WTC11 (cell line): ENCODE results near the gene GPC6. TPM values are rescaled to one million over a fixed set of nuclear protein-coding genes. Genes with fewer than 3 reads are reported as not detected.

Experiments
- ATAC-seq: fragments of 200-7000 bp; cut with Tn5 transposase; 2 replicates; pipeline ENCODE4 v1.10.0; 2021; ENCODE audit warnings: mild to moderate bottlenecking, moderate library complexity
- CTCF ChIA-PET: fragments of 300-600 bp; sonication (Branson Sonifier 250); formaldehyde crosslinking; loops from one replicate; lab custom pipeline; 2021; ENCODE audit warnings: antibody characterized with exemption; lab: Charles Lee
- POLR2A ChIA-PET: fragments of 350-600 bp; sonication (Branson Sonifier 250); formaldehyde crosslinking; loops from one replicate; lab custom pipeline; 2021; ENCODE audit warnings: antibody characterized with exemption; lab: Charles Lee
- DNase-seq: peaks from one replicate; pipeline ENCODE4 v3.0.0; 2021; ENCODE audit warnings: low spot score
- H3K27ac Mint-ChIP-seq: 2 replicates; pipeline ENCODE4 v1.8.0; 2021; ENCODE audit warnings: mixed read lengths
- H3K27me3 Mint-ChIP-seq: 2 replicates; pipeline ENCODE4 v1.8.0; 2021; ENCODE audit warnings: low read depth, mild to moderate bottlenecking, moderate library complexity, mixed read lengths
- H3K36me3 Mint-ChIP-seq: 2 replicates; pipeline ENCODE4 v1.8.0; 2021; ENCODE audit warnings: mixed read lengths
- H3K4me1 Mint-ChIP-seq: 2 replicates; pipeline ENCODE4 v1.8.0; 2022; ENCODE audit warnings: mixed read lengths
- H3K4me3 Mint-ChIP-seq: 2 replicates; pipeline ENCODE4 v1.8.0; 2021; ENCODE audit warnings: mild to moderate bottlenecking, moderate library complexity, mixed read lengths
- H3K9me3 Mint-ChIP-seq: 2 replicates; pipeline ENCODE4 v1.8.0; 2021; ENCODE audit warnings: mixed read lengths
- CBFB ChIP-seq: sonication (generic); formaldehyde crosslinking; IDR thresholded peaks from 2 replicates; pipeline ENCODE4 v1.8.1; 2022; ENCODE audit warnings: mild to moderate bottlenecking, low read depth, missing genetic modification reagents
- CREB1 ChIP-seq: sonication (generic); formaldehyde crosslinking; IDR thresholded peaks from 2 replicates; pipeline ENCODE4 v1.8.0; 2023; ENCODE audit warnings: mild to moderate bottlenecking, missing genetic modification reagents
- FOXJ3 ChIP-seq: sonication (generic); formaldehyde crosslinking; IDR thresholded peaks from 2 replicates; pipeline ENCODE4 v1.9.0; 2021; ENCODE audit warnings: missing genetic modification reagents, mild to moderate bottlenecking, borderline replicate concordance
- FOXK1 ChIP-seq: sonication (generic); formaldehyde crosslinking; IDR thresholded peaks from 2 replicates; pipeline ENCODE4 v1.8.0; 2022; ENCODE audit warnings: mild to moderate bottlenecking, moderate library complexity, missing genetic modification reagents
- HMGA2 ChIP-seq: fragments of 250-450 bp; sonication (Bioruptor Pico); IDR thresholded peaks from 2 replicates; pipeline ENCODE4 v1.4.0; 2021; ENCODE audit warnings: mild to moderate bottlenecking, moderate library complexity
- IRF2 ChIP-seq: sonication (generic); formaldehyde crosslinking; IDR thresholded peaks from 2 replicates; pipeline ENCODE4 v1.8.0; 2022; ENCODE audit warnings: low read depth, missing genetic modification reagents, borderline replicate concordance
- KAT7 ChIP-seq: sonication (generic); formaldehyde crosslinking; IDR thresholded peaks from 2 replicates; pipeline ENCODE4 v1.8.1; 2023; ENCODE audit warnings: missing genetic modification reagents, mild to moderate bottlenecking, borderline replicate concordance
- NFYB ChIP-seq: sonication (generic); formaldehyde crosslinking; conservative IDR thresholded peaks from 2 replicates; pipeline ENCODE4 v1.8.0; 2022; ENCODE audit warnings: low read depth, missing genetic modification reagents
- OVOL2 ChIP-seq: fragments of 250-450 bp; sonication (Bioruptor Pico); IDR thresholded peaks from 2 replicates; pipeline ENCODE4 v1.9.0; 2021; ENCODE audit warnings: mild to moderate bottlenecking, borderline replicate concordance
- SMAD4 ChIP-seq: sonication (generic); formaldehyde crosslinking; IDR thresholded peaks from 2 replicates; pipeline ENCODE4 v1.8.0; 2022; ENCODE audit warnings: mild to moderate bottlenecking, missing genetic modification reagents
- ZNF232 ChIP-seq: sonication (generic); formaldehyde crosslinking; IDR thresholded peaks from 2 replicates; pipeline ENCODE4 v1.8.0; 2022; ENCODE audit warnings: mild to moderate bottlenecking, missing genetic modification reagents
- ZNF671 ChIP-seq: fragments of 250-450 bp; sonication (Bioruptor Pico); IDR thresholded peaks from 2 replicates; pipeline ENCODE4 v1.8.0; 2021; ENCODE audit warnings: mild to moderate bottlenecking
- total RNA-seq: library from RNA; stranded (reverse); gene quantifications from 3 replicates; pipeline ENCODE4 v1.2.3, GENCODE V29; 2021
- TF ChIP-seq, protein P1 (sequence below): fragments of 250-450 bp; sonication (Bioruptor Pico); IDR thresholded peaks from 2 replicates; pipeline ENCODE4 v1.9.0; 2021; ENCODE audit warnings: moderate library complexity, mild to moderate bottlenecking, inconsistent platforms, borderline replicate concordance
- TF ChIP-seq, protein P2 (sequence below): fragments of 250-450 bp; sonication (Bioruptor Pico); IDR thresholded peaks from 2 replicates; pipeline ENCODE4 v1.9.0; 2021; ENCODE audit warnings: mild to moderate bottlenecking
- TF ChIP-seq, protein P3 (sequence below): sonication (generic); formaldehyde crosslinking; IDR thresholded peaks from 2 replicates; pipeline ENCODE4 v1.8.0; 2022; ENCODE audit warnings: mild to moderate bottlenecking, missing genetic modification reagents
- TF ChIP-seq, protein P4 (sequence below): sonication (generic); formaldehyde crosslinking; IDR thresholded peaks from 2 replicates; pipeline ENCODE4 v1.8.1; 2023; ENCODE audit warnings: mild to moderate bottlenecking, moderate library complexity, missing genetic modification reagents
- TF ChIP-seq, protein P5 (sequence below): fragments of 250-450 bp; sonication (Bioruptor Pico); IDR thresholded peaks from 2 replicates; pipeline ENCODE4 v2.1.2; 2022; ENCODE audit warnings: mild to moderate bottlenecking, moderate library complexity
- TF ChIP-seq, protein P6 (sequence below): sonication (generic); formaldehyde crosslinking; IDR thresholded peaks from 2 replicates; pipeline ENCODE4 v1.8.1; 2022; ENCODE audit warnings: missing genetic modification reagents, borderline replicate concordance
- TF ChIP-seq, protein P7 (sequence below): sonication (generic); formaldehyde crosslinking; IDR thresholded peaks from 2 replicates; pipeline ENCODE4 v1.8.0; 2022; ENCODE audit warnings: missing genetic modification reagents
- TF ChIP-seq, protein P8 (sequence below): sonication (generic); formaldehyde crosslinking; conservative IDR thresholded peaks from 2 replicates; pipeline ENCODE4 v1.8.1; 2023; ENCODE audit warnings: mild to moderate bottlenecking, low read depth, missing genetic modification reagents, moderate library complexity

The GPC6 gene
- total RNA-seq, 1 experiment from 2014 or later, result 19.5 TPM

DNA sequence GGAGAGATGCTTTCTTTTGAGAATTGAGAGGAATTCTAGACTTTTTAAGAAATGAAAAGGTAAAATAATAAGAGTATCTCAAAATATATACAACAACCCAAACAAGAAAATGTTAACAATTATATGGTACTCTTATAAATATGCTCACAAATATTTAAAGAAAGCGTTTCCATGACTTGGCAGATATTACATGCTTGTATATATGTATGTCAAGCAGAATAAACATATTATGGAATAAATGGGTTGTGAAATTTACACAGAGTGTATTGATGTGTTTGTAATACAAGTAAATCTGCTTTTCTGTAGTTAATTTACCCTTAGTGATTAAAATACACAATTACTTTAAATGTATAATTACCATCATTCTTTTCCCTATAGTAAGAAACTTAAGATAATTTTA is 65.8 kb downstream of the GPC6 start:
- DNase-seq (no peak), ATAC-seq (no peak)
- no peak overlapping the region for H3K4me3 Mint-ChIP-seq
- H3K4me1 Mint-ChIP-seq, result peaks cover 32% of the 10 kb centered on the region
- no peak overlapping the region for H3K27ac Mint-ChIP-seq
- ChIA-PET CTCF (no interaction called here), POLR2A (no interaction called here)
- H3K36me3 Mint-ChIP-seq, result no peaks in the 10 kb centered on the region
- TF ChIP-seq CBFB (CRISPR knock-in tag), result no peak
- TF ChIP-seq, protein P1, sequence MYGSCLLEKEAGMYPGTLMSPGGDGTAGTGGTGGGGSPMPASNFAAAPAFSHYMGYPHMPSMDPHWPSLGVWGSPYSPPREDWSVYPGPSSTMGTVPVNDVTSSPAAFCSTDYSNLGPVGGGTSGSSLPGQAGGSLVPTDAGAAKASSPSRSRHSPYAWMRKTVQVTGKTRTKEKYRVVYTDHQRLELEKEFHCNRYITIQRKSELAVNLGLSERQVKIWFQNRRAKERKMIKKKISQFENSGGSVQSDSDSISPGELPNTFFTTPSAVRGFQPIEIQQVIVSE (CRISPR knock-in tag), result no peak
- no peak for TF ChIP-seq ZNF671 (CRISPR knock-in tag)
- no peak for TF ChIP-seq ZNF232
- H3K27me3 Mint-ChIP-seq, result no peaks in the 10 kb centered on the region
- H3K9me3 Mint-ChIP-seq, result no peaks in the 10 kb centered on the region

DNA sequence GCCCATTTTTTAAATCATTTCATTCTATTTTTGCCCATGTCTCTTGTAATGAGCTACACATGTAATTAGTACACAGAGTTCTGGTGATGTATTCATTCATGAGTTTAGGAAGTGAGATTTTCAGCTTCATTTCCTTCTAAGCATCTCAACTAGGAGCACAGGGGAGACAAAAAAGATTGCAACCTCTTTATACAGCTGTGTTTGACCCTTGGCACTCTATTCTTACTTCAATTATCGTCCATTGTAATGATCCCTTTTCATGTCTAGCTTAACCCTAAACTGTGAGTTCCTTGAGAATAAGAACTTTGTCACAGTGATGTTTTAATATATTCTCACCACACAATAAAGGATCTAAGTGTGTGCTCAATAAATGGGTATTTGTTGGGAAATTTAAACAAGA is 67.1 kb downstream of the GPC6 start:
- Mint-ChIP-seq H3K9me3 (no peaks in the 10 kb centered on the region), H3K4me3 (no peak overlapping the region), H3K27me3 (no peaks in the 10 kb centered on the region), H3K36me3 (no peaks in the 10 kb centered on the region), H3K4me1 (peaks cover 31% of the 10 kb centered on the region), H3K27ac (peak overlapping the region; percentile 22; the same call in 1 of the 2 replicates)
- ChIA-PET CTCF (no interaction called here), POLR2A (no interaction called here)
- no peak for DNase-seq
- no peak for ATAC-seq
- TF ChIP-seq IRF2 (CRISPR knock-in tag), result no peak
- no peak for TF ChIP-seq FOXJ3 (CRISPR knock-in tag)
- TF ChIP-seq FOXK1, result no peak
- TF ChIP-seq HMGA2 (CRISPR knock-in tag), result no peak
- TF ChIP-seq, protein P2, sequence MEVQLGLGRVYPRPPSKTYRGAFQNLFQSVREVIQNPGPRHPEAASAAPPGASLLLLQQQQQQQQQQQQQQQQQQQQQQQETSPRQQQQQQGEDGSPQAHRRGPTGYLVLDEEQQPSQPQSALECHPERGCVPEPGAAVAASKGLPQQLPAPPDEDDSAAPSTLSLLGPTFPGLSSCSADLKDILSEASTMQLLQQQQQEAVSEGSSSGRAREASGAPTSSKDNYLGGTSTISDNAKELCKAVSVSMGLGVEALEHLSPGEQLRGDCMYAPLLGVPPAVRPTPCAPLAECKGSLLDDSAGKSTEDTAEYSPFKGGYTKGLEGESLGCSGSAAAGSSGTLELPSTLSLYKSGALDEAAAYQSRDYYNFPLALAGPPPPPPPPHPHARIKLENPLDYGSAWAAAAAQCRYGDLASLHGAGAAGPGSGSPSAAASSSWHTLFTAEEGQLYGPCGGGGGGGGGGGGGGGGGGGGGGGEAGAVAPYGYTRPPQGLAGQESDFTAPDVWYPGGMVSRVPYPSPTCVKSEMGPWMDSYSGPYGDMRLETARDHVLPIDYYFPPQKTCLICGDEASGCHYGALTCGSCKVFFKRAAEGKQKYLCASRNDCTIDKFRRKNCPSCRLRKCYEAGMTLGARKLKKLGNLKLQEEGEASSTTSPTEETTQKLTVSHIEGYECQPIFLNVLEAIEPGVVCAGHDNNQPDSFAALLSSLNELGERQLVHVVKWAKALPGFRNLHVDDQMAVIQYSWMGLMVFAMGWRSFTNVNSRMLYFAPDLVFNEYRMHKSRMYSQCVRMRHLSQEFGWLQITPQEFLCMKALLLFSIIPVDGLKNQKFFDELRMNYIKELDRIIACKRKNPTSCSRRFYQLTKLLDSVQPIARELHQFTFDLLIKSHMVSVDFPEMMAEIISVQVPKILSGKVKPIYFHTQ (CRISPR knock-in tag), result no peak
- TF ChIP-seq SMAD4 (CRISPR knock-in tag), result no peak
- TF ChIP-seq OVOL2 (CRISPR knock-in tag), result no peak
- TF ChIP-seq, protein P3, sequence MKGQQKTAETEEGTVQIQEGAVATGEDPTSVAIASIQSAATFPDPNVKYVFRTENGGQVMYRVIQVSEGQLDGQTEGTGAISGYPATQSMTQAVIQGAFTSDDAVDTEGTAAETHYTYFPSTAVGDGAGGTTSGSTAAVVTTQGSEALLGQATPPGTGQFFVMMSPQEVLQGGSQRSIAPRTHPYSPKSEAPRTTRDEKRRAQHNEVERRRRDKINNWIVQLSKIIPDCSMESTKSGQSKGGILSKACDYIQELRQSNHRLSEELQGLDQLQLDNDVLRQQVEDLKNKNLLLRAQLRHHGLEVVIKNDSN (CRISPR knock-in tag), result no peak
- TF ChIP-seq NFYB (CRISPR knock-in tag), result no peak
- TF ChIP-seq, protein P4, sequence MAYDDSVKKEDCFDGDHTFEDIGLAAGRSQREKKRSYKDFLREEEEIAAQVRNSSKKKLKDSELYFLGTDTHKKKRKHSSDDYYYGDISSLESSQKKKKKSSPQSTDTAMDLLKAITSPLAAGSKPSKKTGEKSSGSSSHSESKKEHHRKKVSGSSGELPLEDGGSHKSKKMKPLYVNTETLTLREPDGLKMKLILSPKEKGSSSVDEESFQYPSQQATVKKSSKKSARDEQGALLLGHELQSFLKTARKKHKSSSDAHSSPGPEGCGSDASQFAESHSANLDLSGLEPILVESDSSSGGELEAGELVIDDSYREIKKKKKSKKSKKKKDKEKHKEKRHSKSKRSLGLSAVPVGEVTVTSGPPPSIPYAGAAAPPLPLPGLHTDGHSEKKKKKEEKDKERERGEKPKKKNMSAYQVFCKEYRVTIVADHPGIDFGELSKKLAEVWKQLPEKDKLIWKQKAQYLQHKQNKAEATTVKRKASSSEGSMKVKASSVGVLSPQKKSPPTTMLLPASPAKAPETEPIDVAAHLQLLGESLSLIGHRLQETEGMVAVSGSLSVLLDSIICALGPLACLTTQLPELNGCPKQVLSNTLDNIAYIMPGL, result no peak
- no peak for TF ChIP-seq KAT7
- TF ChIP-seq, protein P5, sequence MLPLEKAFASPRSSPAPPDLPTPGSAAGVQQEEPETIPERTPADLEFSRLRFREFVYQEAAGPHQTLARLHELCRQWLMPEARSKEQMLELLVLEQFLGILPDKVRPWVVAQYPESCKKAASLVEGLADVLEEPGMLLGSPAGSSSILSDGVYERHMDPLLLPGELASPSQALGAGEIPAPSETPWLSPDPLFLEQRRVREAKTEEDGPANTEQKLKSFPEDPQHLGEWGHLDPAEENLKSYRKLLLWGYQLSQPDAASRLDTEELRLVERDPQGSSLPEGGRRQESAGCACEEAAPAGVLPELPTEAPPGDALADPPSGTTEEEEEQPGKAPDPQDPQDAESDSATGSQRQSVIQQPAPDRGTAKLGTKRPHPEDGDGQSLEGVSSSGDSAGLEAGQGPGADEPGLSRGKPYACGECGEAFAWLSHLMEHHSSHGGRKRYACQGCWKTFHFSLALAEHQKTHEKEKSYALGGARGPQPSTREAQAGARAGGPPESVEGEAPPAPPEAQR (CRISPR knock-in tag), result no peak
- TF ChIP-seq, protein P6, sequence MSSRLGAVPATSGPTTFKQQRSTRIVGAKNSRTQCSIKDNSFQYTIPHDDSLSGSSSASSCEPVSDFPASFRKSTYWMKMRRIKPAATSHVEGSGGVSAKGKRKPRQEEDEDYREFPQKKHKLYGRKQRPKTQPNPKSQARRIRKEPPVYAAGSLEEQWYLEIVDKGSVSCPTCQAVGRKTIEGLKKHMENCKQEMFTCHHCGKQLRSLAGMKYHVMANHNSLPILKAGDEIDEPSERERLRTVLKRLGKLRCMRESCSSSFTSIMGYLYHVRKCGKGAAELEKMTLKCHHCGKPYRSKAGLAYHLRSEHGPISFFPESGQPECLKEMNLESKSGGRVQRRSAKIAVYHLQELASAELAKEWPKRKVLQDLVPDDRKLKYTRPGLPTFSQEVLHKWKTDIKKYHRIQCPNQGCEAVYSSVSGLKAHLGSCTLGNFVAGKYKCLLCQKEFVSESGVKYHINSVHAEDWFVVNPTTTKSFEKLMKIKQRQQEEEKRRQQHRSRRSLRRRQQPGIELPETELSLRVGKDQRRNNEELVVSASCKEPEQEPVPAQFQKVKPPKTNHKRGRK (CRISPR knock-in tag), result no peak
- TF ChIP-seq, protein P7, sequence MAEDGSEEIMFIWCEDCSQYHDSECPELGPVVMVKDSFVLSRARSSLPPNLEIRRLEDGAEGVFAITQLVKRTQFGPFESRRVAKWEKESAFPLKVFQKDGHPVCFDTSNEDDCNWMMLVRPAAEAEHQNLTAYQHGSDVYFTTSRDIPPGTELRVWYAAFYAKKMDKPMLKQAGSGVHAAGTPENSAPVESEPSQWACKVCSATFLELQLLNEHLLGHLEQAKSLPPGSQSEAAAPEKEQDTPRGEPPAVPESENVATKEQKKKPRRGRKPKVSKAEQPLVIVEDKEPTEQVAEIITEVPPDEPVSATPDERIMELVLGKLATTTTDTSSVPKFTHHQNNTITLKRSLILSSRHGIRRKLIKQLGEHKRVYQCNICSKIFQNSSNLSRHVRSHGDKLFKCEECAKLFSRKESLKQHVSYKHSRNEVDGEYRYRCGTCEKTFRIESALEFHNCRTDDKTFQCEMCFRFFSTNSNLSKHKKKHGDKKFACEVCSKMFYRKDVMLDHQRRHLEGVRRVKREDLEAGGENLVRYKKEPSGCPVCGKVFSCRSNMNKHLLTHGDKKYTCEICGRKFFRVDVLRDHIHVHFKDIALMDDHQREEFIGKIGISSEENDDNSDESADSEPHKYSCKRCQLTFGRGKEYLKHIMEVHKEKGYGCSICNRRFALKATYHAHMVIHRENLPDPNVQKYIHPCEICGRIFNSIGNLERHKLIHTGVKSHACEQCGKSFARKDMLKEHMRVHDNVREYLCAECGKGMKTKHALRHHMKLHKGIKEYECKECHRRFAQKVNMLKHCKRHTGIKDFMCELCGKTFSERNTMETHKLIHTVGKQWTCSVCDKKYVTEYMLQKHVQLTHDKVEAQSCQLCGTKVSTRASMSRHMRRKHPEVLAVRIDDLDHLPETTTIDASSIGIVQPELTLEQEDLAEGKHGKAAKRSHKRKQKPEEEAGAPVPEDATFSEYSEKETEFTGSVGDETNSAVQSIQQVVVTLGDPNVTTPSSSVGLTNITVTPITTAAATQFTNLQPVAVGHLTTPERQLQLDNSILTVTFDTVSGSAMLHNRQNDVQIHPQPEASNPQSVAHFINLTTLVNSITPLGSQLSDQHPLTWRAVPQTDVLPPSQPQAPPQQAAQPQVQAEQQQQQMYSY, result no peak
- TF ChIP-seq, protein P8, sequence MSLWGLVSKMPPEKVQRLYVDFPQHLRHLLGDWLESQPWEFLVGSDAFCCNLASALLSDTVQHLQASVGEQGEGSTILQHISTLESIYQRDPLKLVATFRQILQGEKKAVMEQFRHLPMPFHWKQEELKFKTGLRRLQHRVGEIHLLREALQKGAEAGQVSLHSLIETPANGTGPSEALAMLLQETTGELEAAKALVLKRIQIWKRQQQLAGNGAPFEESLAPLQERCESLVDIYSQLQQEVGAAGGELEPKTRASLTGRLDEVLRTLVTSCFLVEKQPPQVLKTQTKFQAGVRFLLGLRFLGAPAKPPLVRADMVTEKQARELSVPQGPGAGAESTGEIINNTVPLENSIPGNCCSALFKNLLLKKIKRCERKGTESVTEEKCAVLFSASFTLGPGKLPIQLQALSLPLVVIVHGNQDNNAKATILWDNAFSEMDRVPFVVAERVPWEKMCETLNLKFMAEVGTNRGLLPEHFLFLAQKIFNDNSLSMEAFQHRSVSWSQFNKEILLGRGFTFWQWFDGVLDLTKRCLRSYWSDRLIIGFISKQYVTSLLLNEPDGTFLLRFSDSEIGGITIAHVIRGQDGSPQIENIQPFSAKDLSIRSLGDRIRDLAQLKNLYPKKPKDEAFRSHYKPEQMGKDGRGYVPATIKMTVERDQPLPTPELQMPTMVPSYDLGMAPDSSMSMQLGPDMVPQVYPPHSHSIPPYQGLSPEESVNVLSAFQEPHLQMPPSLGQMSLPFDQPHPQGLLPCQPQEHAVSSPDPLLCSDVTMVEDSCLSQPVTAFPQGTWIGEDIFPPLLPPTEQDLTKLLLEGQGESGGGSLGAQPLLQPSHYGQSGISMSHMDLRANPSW, result no peak
- no peak for TF ChIP-seq CREB1
